Hematopoietic multipotent progenitor cell treated with erythropoietin and hydrocortisone succinate and interleukin-3 and kit ligand, for 4 days (in vitro differentiated cells): ENCODE measurements around the gene B3GLCT.

Experiments used
- DNase-seq: peaks from one replicate; pipeline ENCODE4 v3.0.0-alpha.2; 2015

Gene B3GLCT

DNA sequence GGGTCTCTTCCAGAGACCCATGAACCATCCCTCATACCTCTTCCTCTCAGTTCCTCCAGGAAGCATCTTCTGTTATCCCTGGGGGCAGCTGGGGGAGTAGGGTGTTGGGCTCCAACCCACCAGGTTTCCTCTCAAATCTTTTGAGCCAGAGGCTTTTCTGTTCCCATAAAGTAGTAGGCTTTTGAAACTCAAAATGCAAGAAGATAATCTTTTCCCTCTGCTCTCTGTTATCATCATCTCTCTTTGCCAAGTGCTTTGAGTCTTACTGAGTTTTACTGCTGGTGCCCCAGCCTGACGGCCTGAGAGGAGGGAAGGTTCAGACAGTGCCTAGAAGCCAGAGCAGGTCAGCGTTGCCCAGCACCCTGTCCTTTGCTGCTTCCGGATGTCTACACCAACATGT, 157.2 kb downstream of the B3GLCT start:
- DNase-seq = no peak

DNA sequence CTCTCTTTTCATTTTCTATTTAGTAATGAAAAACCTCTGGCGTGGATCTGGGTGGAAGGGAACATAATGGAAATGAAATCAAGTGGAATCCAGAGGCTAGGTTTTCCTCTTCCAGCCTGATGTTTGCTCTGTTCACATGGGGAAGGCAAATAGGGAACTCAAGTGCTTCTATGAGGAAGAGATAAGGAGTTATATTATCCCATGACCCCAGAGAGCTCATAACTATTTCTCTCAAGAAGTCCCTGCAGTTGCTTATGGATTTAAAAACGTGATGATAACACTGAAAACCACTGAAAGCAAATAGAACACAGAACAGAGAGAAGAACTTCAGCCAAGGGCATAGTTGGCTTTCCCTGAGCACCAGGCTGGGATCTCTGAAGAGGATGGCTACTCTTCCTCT, 157.8 kb downstream of the B3GLCT start:
- no peak for DNase-seq

DNA sequence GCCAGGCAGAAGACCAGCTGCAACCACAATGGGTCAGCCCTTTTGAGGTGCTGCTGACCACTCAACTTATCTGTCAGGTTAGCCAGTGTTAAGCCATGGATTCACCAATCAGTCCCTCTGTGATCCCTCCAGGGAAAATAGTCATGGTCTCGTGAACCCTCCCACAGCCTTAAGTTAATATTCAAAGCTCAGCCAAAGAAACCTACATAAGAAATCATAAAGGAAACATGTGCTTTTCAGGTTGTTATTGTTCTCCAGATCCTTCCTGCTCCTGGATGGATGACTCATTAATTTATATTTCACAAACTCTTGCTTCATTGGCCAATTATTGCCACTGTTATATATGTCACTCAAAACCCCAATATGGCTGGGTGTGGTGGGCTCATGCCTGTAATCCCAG, 161.9 kb downstream of the B3GLCT start:
- DNase-seq = no peak

DNA sequence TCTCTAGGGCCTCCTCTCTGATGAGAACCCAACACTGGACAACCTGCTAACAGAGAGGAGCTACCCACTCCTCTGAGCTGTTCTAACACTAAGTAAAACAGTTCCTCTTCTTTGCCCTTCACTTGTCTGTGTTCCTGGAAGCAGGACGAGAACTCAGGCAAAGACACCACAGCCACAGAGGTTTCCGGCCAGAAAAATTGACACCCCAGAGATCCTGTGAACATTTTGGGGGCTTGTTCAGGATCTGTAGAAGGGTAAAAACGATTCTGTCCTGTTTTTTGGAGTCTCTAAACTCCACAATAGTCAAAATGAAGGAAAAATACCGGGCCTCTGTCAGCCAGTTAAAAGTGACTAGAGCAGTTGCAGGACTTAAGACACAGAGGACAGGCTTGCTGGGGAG, 165.9 kb downstream of the B3GLCT start:
- DNase-seq = no peak

DNA sequence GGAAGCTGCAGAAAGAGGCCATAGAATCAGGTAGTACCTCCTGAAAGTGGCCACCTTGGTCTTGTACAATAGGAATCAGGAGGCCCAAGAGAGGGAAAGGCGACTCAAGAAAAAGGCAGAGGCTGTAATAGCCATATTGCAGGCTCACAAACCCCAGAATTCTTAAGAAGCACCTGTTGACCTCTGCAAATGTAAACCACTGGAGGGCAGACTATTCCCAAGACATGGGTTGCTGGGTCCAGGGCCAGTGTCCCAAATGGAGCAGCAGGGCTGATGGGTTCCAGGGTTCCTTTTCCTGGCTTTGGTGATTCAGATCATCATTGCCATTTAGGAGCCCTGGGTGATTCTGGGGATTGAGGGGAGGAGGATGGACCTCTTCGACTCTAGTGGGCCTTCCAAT, 167.6 kb downstream of the B3GLCT start:
- no peak for DNase-seq

DNA sequence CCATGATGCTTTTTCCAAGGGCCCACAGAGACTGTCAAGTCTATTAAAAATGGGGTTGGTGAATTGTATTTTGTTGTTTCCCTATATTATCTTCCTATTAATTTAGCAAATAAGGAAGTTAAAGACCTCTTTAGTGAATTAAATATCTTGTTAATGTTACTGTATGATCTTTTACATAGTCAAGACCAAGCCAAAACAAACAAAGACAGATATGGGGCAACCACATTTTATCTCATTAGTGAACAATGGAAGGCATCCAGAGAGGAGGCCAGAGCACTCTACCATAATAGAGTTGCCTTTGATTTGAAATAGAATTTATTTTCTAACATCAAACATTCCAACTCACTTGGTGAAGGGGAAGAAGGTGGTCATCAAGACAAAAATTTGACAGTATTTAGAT, 169.4 kb downstream of the B3GLCT start:
- no peak for DNase-seq

DNA sequence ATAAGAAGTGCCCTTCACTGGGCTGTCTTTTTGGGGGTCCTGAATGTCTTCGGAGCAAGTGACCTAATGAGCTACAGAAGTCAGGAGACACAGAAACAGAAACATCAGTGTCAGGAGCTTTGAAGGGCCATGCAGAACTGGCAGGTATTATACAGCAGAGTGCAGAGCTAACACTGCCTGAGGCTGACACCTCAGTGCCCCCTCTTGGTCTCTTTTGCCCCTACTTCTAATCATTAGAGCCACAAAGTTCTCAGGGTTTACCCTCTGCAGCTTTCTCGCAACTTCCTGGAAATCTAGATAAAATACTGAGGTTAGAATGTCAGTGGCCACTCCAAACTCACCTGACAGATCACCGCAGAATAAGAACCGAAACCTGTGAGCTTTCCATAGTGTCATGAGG, 172.7 kb downstream of the B3GLCT start:
- peak; percentile 3 for DNase-seq

DNA sequence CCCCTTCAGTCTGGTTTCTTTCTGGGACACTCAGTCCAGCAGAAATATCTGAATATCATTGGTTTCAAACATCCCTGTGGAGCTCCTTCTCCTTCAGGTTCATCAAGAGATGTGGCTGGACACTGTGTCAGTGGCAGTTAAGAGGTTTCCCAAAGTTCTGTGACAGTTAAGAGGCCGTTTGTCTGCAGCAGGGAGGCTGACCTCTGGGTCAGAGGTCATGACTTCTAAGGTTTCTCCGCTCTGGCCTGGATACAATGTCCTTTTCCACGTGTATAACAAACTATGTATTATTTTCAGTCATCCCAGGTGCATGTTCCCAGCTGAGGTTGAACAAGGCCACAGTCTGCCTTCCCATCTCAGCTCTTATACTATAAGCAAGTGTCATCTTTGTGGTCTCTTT, 174.9 kb downstream of the B3GLCT start:
- no peak for DNase-seq

DNA sequence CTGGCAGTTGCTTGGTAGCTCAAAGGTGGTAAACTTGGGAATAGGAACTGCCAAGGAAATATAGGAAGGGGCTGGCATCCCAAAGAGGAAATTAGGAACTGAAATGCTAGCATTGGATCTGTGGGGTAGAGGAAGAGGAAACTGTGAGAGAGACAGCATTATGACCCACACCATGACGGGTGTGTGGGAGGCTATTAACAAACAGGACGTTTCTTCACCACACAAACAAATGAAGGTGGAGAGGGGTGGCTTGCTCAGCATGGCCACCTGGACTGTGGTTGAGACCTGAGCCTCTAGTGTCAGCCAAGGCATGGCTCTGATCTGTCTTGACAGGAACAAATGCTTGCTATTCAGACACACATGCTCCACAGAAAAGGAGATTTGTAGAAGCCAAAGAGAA, 178.2 kb downstream of the B3GLCT start:
- DNase-seq = no peak

DNA sequence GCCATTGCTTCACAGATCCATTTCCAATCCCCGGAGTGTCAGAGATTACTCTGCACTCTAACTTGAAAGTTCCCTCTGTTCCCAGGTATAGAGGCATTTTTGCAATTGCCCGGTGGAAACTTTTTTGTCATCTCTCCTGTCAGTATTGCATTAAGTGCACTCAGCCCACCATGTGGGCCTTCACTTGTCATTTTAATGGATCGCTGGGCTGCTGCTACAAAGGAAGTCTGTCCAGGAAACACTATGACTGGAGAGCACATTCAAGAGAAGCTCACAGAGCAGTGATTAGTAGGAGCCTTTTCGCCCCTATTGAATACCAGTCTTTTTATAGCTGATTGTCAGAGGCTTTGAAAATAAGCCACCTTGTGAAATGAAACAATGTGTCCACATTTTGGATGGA, 180.9 kb downstream of the B3GLCT start:
- DNase-seq = no peak
